Measurements from ENCODE around the gene MTUS2. TPM values are rescaled to one million over a fixed set of nuclear protein-coding genes. Genes with fewer than 3 reads are reported as not detected.

MTUS2 gene
- total and polyA plus RNA-seq, 2 experiments from 2014 or later, result 0.27 to 0.38 TPM

GRCh38 chr13:29317828-29318227 lies 497.7 kb downstream of the MTUS2 start (continued):
- TF ChIP-seq, protein P1, sequence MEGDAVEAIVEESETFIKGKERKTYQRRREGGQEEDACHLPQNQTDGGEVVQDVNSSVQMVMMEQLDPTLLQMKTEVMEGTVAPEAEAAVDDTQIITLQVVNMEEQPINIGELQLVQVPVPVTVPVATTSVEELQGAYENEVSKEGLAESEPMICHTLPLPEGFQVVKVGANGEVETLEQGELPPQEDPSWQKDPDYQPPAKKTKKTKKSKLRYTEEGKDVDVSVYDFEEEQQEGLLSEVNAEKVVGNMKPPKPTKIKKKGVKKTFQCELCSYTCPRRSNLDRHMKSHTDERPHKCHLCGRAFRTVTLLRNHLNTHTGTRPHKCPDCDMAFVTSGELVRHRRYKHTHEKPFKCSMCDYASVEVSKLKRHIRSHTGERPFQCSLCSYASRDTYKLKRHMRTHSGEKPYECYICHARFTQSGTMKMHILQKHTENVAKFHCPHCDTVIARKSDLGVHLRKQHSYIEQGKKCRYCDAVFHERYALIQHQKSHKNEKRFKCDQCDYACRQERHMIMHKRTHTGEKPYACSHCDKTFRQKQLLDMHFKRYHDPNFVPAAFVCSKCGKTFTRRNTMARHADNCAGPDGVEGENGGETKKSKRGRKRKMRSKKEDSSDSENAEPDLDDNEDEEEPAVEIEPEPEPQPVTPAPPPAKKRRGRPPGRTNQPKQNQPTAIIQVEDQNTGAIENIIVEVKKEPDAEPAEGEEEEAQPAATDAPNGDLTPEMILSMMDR (conservative IDR thresholded peaks at IDR 0.05; ENCODE audit: low read depth in 2 of 2), result no peak

DNA sequence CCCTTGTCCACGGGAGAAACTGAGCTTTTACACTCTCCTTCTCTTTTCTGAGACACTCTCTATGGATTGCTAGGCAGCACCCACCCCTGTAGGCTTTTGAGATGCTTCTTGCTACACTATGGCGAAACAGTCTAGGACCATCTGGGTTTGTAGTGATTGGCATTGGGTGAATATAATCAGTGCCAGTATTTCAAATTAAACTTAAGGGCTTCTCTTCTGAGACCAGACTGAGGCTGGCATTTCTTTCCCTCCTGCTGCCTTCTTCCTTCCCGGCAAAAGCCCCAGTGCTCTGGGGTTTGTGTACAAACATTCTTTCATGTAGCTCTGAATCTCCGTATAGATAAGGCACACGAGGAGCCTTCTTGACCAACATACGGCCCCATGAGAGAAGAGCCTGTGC lies 498.6 kb downstream of the MTUS2 start:
- Histone ChIP-seq H3K4me2 (no peak overlapping the region), H4K20me1 (replicated peaks; ENCODE audit: insufficient read depth) (no peaks in the 10 kb centered on the region), H3K79me2 (replicated peaks; ENCODE audit: insufficient read depth) (no peaks in the 10 kb centered on the region), H3K27ac (ENCODE audit: low read depth) (no peak overlapping the region), H3K9me2 (ENCODE audit: insufficient read depth) (no peaks in the 10 kb centered on the region), H3F3A (replicated peaks; ENCODE audit: low read depth) (no peaks in the 10 kb centered on the region), H2AFZ (no peak overlapping the region; the same call in 1 of the 2 replicates), H3K36me3 (ENCODE audit: insufficient read depth) (no peaks in the 10 kb centered on the region), H3K4me1 (ENCODE audit: insufficient read depth) (no peaks in the 10 kb centered on the region), H3K27me3 (ENCODE audit: insufficient read depth) (no peaks in the 10 kb centered on the region), H3K4me3 (no peak overlapping the region)
- H3K27ac Mint-ChIP-seq, result no peak overlapping the region
- TF ChIP-seq, protein P2, sequence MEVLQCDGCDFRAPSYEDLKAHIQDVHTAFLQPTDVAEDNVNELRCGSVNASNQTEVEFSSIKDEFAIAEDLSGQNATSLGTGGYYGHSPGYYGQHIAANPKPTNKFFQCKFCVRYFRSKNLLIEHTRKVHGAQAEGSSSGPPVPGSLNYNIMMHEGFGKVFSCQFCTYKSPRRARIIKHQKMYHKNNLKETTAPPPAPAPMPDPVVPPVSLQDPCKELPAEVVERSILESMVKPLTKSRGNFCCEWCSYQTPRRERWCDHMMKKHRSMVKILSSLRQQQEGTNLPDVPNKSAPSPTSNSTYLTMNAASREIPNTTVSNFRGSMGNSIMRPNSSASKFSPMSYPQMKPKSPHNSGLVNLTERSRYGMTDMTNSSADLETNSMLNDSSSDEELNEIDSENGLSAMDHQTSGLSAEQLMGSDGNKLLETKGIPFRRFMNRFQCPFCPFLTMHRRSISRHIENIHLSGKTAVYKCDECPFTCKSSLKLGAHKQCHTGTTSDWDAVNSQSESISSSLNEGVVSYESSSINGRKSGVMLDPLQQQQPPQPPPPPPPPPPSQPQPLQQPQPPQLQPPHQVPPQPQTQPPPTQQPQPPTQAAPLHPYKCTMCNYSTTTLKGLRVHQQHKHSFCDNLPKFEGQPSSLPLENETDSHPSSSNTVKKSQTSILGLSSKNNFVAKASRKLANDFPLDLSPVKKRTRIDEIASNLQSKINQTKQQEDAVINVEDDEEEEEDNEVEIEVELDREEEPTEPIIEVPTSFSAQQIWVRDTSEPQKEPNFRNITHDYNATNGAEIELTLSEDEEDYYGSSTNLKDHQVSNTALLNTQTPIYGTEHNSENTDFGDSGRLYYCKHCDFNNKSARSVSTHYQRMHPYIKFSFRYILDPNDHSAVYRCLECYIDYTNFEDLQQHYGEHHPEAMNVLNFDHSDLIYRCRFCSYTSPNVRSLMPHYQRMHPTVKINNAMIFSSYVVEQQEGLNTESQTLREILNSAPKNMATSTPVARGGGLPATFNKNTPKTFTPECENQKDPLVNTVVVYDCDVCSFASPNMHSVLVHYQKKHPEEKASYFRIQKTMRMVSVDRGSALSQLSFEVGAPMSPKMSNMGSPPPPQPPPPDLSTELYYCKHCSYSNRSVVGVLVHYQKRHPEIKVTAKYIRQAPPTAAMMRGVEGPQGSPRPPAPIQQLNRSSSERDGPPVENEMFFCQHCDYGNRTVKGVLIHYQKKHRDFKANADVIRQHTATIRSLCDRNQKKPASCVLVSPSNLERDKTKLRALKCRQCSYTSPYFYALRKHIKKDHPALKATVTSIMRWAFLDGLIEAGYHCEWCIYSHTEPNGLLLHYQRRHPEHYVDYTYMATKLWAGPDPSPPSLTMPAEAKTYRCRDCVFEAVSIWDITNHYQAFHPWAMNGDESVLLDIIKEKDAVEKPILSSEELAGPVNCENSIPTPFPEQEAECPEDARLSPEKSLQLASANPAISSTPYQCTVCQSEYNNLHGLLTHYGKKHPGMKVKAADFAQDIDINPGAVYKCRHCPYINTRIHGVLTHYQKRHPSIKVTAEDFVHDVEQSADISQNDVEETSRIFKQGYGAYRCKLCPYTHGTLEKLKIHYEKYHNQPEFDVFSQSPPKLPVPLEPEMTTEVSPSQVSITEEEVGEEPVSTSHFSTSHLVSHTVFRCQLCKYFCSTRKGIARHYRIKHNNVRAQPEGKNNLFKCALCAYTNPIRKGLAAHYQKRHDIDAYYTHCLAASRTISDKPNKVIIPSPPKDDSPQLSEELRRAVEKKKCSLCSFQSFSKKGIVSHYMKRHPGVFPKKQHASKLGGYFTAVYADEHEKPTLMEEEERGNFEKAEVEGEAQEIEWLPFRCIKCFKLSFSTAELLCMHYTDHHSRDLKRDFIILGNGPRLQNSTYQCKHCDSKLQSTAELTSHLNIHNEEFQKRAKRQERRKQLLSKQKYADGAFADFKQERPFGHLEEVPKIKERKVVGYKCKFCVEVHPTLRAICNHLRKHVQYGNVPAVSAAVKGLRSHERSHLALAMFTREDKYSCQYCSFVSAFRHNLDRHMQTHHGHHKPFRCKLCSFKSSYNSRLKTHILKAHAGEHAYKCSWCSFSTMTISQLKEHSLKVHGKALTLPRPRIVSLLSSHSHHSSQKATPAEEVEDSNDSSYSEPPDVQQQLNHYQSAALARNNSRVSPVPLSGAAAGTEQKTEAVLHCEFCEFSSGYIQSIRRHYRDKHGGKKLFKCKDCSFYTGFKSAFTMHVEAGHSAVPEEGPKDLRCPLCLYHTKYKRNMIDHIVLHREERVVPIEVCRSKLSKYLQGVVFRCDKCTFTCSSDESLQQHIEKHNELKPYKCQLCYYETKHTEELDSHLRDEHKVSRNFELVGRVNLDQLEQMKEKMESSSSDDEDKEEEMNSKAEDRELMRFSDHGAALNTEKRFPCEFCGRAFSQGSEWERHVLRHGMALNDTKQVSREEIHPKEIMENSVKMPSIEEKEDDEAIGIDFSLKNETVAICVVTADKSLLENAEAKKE (CRISPR knock-in tag; IDR thresholded peaks at IDR 0.05), result no peak
- TF ChIP-seq STAT1 (IDR thresholded peaks at IDR 0.05; ENCODE audit: unreplicated experiment), result no peak
- TF ChIP-seq ZNF114 (CRISPR knock-in tag; IDR thresholded peaks at IDR 0.05), result no peak
- TF ChIP-seq ZNF331 (CRISPR knock-in tag; IDR thresholded peaks at IDR 0.05; ENCODE audit: low read depth), result no peak
- no peak for TF ChIP-seq POLR2AphosphoS5 (IDR thresholded peaks at IDR 0.05; ENCODE audit: low read depth)
- TF ChIP-seq, protein P1 (conservative IDR thresholded peaks at IDR 0.05; ENCODE audit: low read depth in 2 of 2), result no peak
- TF ChIP-seq EZH2phosphoT487 (IDR thresholded peaks at IDR 0.05; ENCODE audit: unreplicated experiment), result no peak
- TF ChIP-seq, protein P3, sequence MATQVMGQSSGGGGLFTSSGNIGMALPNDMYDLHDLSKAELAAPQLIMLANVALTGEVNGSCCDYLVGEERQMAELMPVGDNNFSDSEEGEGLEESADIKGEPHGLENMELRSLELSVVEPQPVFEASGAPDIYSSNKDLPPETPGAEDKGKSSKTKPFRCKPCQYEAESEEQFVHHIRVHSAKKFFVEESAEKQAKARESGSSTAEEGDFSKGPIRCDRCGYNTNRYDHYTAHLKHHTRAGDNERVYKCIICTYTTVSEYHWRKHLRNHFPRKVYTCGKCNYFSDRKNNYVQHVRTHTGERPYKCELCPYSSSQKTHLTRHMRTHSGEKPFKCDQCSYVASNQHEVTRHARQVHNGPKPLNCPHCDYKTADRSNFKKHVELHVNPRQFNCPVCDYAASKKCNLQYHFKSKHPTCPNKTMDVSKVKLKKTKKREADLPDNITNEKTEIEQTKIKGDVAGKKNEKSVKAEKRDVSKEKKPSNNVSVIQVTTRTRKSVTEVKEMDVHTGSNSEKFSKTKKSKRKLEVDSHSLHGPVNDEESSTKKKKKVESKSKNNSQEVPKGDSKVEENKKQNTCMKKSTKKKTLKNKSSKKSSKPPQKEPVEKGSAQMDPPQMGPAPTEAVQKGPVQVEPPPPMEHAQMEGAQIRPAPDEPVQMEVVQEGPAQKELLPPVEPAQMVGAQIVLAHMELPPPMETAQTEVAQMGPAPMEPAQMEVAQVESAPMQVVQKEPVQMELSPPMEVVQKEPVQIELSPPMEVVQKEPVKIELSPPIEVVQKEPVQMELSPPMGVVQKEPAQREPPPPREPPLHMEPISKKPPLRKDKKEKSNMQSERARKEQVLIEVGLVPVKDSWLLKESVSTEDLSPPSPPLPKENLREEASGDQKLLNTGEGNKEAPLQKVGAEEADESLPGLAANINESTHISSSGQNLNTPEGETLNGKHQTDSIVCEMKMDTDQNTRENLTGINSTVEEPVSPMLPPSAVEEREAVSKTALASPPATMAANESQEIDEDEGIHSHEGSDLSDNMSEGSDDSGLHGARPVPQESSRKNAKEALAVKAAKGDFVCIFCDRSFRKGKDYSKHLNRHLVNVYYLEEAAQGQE (IDR thresholded peaks at IDR 0.05; ENCODE audit: unreplicated experiment), result no peak
- no peaks in the 10 kb centered on the region for H3K36me3 Mint-ChIP-seq (ENCODE audit: low read depth)
- no peaks in the 10 kb centered on the region; the same call in 1 of the 3 replicates for H3K9me3 Mint-ChIP-seq
- H3K27me3 Mint-ChIP-seq (ENCODE audit: insufficient read depth, low read depth, poor library complexity), result peaks cover 6% of the 10 kb centered on the region
- no peak for ATAC-seq
- DNase-seq (ENCODE audit: low spot score), result no peak
- no peak overlapping the region for H3K4me3 Mint-ChIP-seq
- no peaks in the 10 kb centered on the region for H3K4me1 Mint-ChIP-seq
